Fibroblast of villous mesenchyme (primary cell): Measurements from ENCODE around the gene NYAP2. TPM values are rescaled to one million over a fixed set of nuclear protein-coding genes. Genes with fewer than 3 reads are reported as not detected.

ENCODE experiments used
- DNase-seq: peaks from one replicate; pipeline ENCODE4 v3.0.0-alpha.2; 2010; ENCODE audit warnings: low read depth
- H3K4me3 ChIP-seq: 2 replicates; pipeline ENCODE4 v1.5.1; 2011; ENCODE audit warnings: low read depth, mild to moderate bottlenecking, low read length
- total RNA-seq: library from RNA; depleted of rRNA; stranded (reverse); fragments of >200 nt; gene quantifications from 2 replicates; pipeline ENCODE4 v1.2.3, GENCODE V29; 2012
- TF ChIP-seq, protein P1 (sequence below): IDR thresholded peaks from 2 replicates; pipeline ENCODE4 v1.5.1; 2012; ENCODE audit warnings: low read depth, mild to moderate bottlenecking, low read length; ENCODE audit not compliant: insufficient read depth

The NYAP2 gene
- total RNA-seq: not detected in 2 replicates

DNA sequence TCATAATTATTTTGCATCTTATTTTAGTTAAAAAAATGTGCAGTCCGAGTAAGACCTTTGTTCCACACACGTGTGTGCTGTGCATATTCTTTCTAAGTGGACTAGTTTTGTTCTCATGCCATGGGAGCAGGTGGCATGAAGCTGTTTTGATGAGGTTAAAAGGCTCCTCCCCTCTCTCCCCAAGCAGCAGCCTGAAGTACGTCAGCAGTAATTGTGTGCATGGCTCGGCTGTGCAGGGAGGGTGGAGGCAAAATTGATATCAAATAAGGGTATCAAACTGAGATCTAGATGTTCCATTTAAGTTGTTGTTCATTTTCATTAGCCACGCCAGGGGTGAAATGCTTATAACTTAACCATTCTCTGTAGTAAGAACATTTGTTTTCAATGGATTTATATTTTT is at the start of gene NYAP2:
Gene NYAP2 (plus strand): TSS at position 207 of the 400 bp plus-strand sequence. CDS start 9,171 bp downstream, outside the sequence.
- H3K4me3 ChIP-seq: no peak within 1 kb of the TSS
- TF ChIP-seq, protein P1, sequence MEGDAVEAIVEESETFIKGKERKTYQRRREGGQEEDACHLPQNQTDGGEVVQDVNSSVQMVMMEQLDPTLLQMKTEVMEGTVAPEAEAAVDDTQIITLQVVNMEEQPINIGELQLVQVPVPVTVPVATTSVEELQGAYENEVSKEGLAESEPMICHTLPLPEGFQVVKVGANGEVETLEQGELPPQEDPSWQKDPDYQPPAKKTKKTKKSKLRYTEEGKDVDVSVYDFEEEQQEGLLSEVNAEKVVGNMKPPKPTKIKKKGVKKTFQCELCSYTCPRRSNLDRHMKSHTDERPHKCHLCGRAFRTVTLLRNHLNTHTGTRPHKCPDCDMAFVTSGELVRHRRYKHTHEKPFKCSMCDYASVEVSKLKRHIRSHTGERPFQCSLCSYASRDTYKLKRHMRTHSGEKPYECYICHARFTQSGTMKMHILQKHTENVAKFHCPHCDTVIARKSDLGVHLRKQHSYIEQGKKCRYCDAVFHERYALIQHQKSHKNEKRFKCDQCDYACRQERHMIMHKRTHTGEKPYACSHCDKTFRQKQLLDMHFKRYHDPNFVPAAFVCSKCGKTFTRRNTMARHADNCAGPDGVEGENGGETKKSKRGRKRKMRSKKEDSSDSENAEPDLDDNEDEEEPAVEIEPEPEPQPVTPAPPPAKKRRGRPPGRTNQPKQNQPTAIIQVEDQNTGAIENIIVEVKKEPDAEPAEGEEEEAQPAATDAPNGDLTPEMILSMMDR: no peak
- DNase-seq: no peak

DNA sequence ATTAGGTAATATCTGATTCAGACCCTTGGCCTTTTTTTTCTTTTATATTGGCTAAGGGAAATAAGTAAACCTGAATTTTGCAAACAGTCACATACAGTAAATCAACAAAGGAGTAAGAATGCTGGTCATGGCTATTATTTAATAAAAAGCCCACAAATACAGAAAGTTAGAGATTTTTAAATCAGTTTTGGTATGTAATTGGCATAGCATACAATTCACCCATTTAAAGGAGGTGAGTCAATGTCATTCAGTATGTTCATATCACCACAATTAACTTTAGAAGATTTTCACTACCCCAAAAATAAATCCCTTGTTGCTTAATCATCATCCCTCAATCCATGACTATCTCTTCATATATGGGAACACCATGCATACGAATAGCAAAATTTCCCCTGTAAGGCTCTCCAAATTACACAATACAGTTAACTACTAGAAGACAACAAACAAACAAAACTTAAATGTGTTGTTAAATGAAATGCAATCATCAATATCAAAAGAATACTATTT is 45.9 kb upstream of the NYAP2 start:
- TF ChIP-seq, protein P1: no peak
- no peak for DNase-seq
- H3K4me3 ChIP-seq: no peak overlapping the region

DNA sequence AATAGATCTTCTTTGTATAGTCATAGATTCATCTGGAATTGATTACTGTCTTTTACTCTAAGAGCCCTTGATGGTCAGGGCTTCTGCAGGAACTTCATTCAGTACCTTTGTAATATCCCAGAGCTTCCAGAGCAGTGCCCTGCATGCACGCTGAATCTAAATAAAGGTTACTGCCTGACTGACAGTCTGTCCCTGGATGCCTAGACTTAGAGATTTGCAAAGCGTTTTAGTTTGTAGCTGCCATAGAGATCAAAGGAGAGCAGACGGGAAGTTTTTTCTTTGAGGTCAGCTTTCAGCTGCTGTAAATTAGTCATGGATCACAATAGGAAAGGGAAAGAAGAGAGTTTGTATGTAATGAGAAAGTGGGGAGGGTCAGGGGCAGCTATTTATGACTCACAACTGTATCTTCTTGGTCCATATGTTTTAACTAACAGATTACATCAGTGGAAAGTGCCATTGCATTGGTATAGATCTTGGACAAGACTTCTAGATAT is 45.2 kb upstream of the NYAP2 start:
- no peak overlapping the region for H3K4me3 ChIP-seq
- peak; percentile 25 for DNase-seq

DNA sequence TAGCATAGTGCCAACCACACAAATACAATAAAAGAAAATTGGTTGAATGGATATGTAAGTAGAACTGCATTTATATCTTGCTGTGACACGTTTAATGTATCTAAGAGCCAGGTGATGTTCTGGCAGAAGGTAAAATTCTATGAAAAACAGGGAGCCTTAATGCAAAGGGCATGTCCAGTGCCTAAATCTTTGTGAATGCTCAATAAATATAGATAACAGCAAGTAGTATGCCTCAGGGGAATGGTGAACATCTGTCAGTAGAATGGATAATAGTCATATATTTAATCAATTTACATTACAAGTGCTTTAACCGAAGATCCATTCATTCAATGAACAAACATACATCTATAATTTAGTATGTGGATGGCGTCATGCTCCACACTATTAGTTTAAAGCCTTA is 43.7 kb upstream of the NYAP2 start:
- TF ChIP-seq, protein P1: no peak
- DNase-seq: no peak
- H3K4me3 ChIP-seq: no peak overlapping the region

More for the DNA sequence above, 45.2 kb upstream of the NYAP2 start:
- TF ChIP-seq, protein P1: no peak

DNA sequence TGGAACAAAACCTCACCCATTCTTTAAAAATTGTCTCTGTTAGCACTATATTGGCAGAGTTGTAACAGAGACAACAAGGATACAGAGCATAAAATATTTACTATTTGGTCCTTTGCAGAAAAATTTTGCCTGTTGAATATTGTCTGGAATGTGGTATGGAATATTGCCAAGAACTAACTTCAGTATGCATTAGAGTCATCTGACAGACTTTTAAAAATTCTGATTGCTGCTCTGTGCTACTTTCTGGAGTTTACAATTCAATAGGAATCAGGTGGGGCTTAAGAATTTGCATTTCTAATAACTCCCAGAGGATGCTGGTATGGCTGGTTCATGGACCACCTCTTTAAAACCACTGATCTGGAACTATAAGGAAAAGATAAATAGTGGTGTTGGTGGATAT is 32.8 kb upstream of the NYAP2 start:
- TF ChIP-seq, protein P1: no peak
- H3K4me3 ChIP-seq: no peak overlapping the region
- no peak for DNase-seq

DNA sequence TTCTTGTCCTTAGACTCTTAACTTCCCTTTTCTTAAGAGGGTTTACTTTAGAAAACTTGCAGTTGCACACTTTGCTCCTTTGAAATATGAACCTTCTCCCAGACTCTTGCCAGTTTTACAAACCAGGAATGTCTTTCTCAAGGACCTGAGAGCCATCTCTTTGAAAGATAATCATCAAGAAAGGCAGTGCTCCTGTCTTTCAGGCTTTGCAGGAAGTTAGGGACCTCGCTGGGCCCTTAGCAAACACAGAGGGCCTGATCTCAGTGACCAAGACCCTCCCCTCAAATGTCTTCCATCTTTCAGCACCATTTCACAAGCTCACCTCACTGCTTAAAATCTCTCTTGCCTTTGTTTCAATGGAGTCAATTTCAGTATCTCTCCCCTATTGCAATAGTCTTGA is 32.0 kb upstream of the NYAP2 start:
- no peak overlapping the region for H3K4me3 ChIP-seq
- TF ChIP-seq, protein P1: no peak
- no peak for DNase-seq

DNA sequence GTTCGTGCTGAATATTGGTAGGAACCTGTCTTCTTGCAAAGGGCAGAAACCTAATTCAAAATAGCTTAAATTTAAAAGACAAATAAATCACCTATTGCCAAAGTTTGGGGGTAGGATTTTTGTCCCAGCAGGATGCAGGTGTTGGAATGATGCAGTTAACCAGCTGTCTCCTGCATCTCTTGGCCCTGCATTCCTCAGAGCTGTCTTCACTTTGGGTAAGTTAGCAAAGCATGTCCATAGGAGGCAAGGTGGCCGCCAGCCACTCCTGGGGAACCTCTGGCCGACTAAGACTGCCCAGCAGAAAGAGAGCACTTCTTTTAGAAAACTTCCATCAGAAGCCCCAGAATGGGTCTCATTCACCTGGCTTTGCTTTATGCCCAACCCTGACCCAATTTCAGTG is 20.5 kb upstream of the NYAP2 start:
- TF ChIP-seq, protein P1: no peak
- DNase-seq: no peak
- H3K4me3 ChIP-seq: no peak overlapping the region
